ENCODE data around the gene CALHM3. TPM values are rescaled to one million over a fixed set of nuclear protein-coding genes. Genes with fewer than 3 reads are reported as not detected.

Gene CALHM3
- polyA plus RNA-seq, 1 of the 3 experiments (the other 2 are of a cell fraction) = not detected

- Histone ChIP-seq H3K4me3 (ENCODE audit: low read depth in 2 of 2, low read length in 1 of 2) (no peak overlapping the region), H3K9me2 (no peaks in the 10 kb centered on the region), H3K4me2 (no peak overlapping the region), H3F3A (replicated peaks; ENCODE audit: insufficient read depth) (no peaks in the 10 kb centered on the region), H3K4me1 (ENCODE audit: control insufficient read depth in 1 of 2, insufficient read depth in 2 of 2, low read depth in 1 of 2, low read length in 1 of 2) (peaks cover 0 to 9% of the 10 kb centered on the region in 2 experiments; a peak in 1 of 4 replicates), H3K9ac (no peak overlapping the region), H3K9me3 (no peaks in the 10 kb centered on the region), H3K27me3 (ENCODE audit: insufficient read depth) (no peaks in the 10 kb centered on the region), H2AFZ (ENCODE audit: low read depth) (no peak overlapping the region), H4K20me1 (ENCODE audit: insufficient read depth) (no peaks in the 10 kb centered on the region), H3K79me2 (ENCODE audit: insufficient read depth) (no peaks in the 10 kb centered on the region), H3K27ac (ENCODE audit: low read depth in 2 of 2, low read length in 1 of 2) (no peak overlapping the region), H3K36me3 (replicated peaks in 1 of 2; ENCODE audit: control insufficient read depth in 1 of 2, insufficient read depth in 2 of 2, low read length in 1 of 2) (no peaks in the 10 kb centered on the region)
- TF ChIP-seq CTCF (IDR thresholded peaks at IDR 0.05) (peak; percentile 30), NRF1 (IDR thresholded peaks at IDR 0.05; ENCODE audit: low read depth, low read length) (no peak), JUND (IDR thresholded peaks at IDR 0.05) (no peak)
- POLR2A ChIA-PET = no interaction called here
- peak; percentile 70 for DNase-seq
- WGBS (ENCODE audit: low lambda C conversion rate) = 86% methylated on average over 11 of the region's 11 CpGs
- CTCF ChIA-PET = interaction anchor here (1.0 to 4.0 kb wide), 9 partner anchors 9 to 142 kb away, joined by 3 to 34 read pairs (median 4); partner anchors contain the start of gene CALHM2
Measured at GRCh38 chr10:103476046-103476768, 2.8 kb downstream of the CALHM3 start.

GRCh38 chr10:103475437-103475836 is 3.6 kb downstream of the CALHM3 start:
- Histone ChIP-seq H3K4me1 (ENCODE audit: control insufficient read depth in 1 of 2, insufficient read depth in 2 of 2, low read depth in 1 of 2, low read length in 1 of 2) (peaks cover 0 to 4% of the 10 kb centered on the region in 2 experiments; a peak in 1 of 4 replicates), H3K9me3 (no peaks in the 10 kb centered on the region), H3K9me2 (no peaks in the 10 kb centered on the region), H2AFZ (ENCODE audit: low read depth) (no peak overlapping the region), H3K9ac (no peak overlapping the region), H3K27ac (ENCODE audit: low read depth in 2 of 2, low read length in 1 of 2) (no peak overlapping the region), H3K36me3 (replicated peaks in 1 of 2; ENCODE audit: control insufficient read depth in 1 of 2, insufficient read depth in 2 of 2, low read length in 1 of 2) (no peaks in the 10 kb centered on the region), H3F3A (replicated peaks; ENCODE audit: insufficient read depth) (no peaks in the 10 kb centered on the region), H4K20me1 (ENCODE audit: insufficient read depth) (no peaks in the 10 kb centered on the region), H3K79me2 (ENCODE audit: insufficient read depth) (no peaks in the 10 kb centered on the region), H3K4me2 (no peak overlapping the region), H3K4me3 (ENCODE audit: low read depth in 2 of 2, low read length in 1 of 2) (no peak overlapping the region), H3K27me3 (ENCODE audit: insufficient read depth) (no peaks in the 10 kb centered on the region)
- ChIA-PET CTCF (interaction anchor here (1.0 to 4.0 kb wide), 5 partner anchors 10 to 59 kb away, joined by 3 to 34 read pairs (median 4); no protein-coding TSS in a partner anchor), POLR2A (interaction anchor here (0.6 kb wide), 1 partner anchor 117 kb away, joined by 3 read pairs; no protein-coding TSS in a partner anchor)
- TF ChIP-seq IRF3 (IDR thresholded peaks at IDR 0.05; ENCODE audit: low read depth, low read length) (no peak), RCOR1 (IDR thresholded peaks at IDR 0.05; ENCODE audit: low read length) (no peak), CTCF (IDR thresholded peaks at IDR 0.05) (no peak), JUND (IDR thresholded peaks at IDR 0.05) (no peak), FOXJ3 (CRISPR knock-in tag; IDR thresholded peaks at IDR 0.05) (no peak), RFX5 (IDR thresholded peaks at IDR 0.05; ENCODE audit: low read length) (no peak), RXRA (IDR thresholded peaks at IDR 0.05; ENCODE audit: borderline replicate concordance, low read depth) (no peak), MAX (IDR thresholded peaks at IDR 0.05; ENCODE audit: low read depth) (no peak), TAF1 (IDR thresholded peaks at IDR 0.05; ENCODE audit: borderline replicate concordance, low read depth, low read length) (no peak), FOSL2 (IDR thresholded peaks at IDR 0.05; ENCODE audit: borderline replicate concordance, low read depth) (no peak), REST (IDR thresholded peaks at IDR 0.05; ENCODE audit: low read depth, low read length) (no peak)
- WGBS (ENCODE audit: low lambda C conversion rate) = 62% methylated on average over 2 of the region's 4 CpGs
- DNase-seq = no peak
